Thyroid gland (tissue), 4 donors: ENCODE results near the gene DNAJC17.

Source experiments
- CTCF ChIP-seq, 6 experiments: fragments of 200-600 bp in 3 of 6; fragments of 450-650 bp in 3 of 6; sonication (generic) in 3 of 6; IDR thresholded peaks; one replicate each; pipeline ENCODE4 v1.5.1; 2016 to 2019; ENCODE audit warnings: antibody characterized with exemption in 6 of 6, mild to moderate bottlenecking in 2 of 6, inconsistent platforms in 1 of 6, moderate library complexity in 1 of 6
- POLR2A ChIP-seq, 2 donors: fragments of 450-650 bp; IDR thresholded peaks; one replicate each; pipeline ENCODE4 v1.6.1; 2017; ENCODE audit warnings: antibody characterized with exemption in 2 of 2, mild to moderate bottlenecking in 2 of 2, moderate library complexity in 1 of 2

DNA sequence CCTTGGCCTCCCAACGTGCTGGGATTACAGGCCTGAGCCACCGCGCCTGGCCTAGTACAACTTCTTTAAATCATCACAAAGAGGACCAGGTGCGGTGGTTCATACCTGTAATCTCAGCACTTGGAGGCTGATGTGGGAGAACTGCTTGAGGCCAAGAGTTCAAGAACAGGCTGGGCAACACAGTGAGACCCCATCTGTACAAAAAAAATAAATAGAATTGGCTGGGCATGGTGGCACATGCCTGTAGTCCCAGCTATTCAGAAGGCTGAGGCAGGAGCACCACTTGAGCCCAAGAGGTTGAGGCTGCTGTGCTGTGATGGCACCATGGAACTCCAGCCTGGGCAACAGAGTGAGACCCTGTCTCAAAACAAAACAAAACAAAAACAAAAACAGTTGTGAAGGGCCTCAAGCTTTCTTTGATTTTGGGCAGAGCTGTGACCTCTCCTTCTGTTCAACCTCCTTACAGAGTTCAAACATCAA, 58.1 kb downstream of the DNAJC17 start:
- TF ChIP-seq CTCF (IDR thresholded peaks at IDR 0.05): no peak
- no peak for TF ChIP-seq POLR2A (IDR thresholded peaks at IDR 0.05)
